ENCODE results near the gene EHBP1.

Gene EHBP1

DNA sequence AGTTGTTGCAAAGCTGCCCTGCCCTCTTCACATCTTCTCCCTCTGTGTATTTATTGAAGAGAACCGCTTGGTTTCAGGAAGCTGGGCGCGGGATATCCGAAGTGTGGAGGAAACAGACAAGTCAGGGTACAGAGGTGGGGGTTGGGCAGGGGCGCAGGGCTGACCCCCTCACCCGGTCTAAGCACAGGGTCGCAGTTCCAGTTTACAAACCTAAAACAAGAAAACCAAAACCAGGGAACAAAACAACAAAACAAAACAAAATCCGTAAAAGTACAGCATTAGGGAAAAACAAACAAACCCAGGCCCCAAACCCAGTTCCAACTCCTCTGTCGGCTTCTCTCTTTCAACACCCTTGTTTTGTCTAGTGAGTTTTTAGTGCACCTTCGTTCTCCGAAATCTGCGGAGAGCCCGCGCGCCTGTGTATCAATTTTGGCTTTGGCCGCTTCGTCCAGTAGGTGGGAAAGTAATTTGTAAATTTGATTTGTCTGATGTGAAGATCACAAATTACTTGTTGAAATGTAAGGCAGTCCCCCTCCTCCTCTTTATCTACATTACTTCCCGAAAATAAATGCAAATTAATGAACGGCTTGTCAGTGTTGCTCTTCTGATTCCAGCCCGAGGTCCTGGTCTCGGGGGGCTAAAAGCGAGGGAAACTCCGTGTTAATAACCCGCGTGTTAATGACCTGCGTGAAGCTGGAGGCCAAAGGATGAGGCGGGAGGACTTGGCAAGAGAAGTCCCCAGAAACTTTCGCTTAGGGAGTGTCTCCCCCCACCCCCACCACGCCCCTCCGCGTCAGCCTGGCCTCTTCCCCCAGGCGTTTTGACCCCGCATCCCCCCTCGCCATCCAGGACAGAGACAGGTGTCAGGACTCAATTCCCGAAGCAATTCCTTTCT lies 352.0 kb downstream of the EHBP1 start:
- Histone ChIP-seq H4K20me1 (ENCODE audit: insufficient read depth, low read length, poor library complexity, severe bottlenecking) (no peaks in the 10 kb centered on the region), H3K9me2 (replicated peaks; ENCODE audit: low read depth, low read length) (no peaks in the 10 kb centered on the region), H3K9me3 (ENCODE audit: insufficient read depth, low read depth, low read length) (no peaks in the 10 kb centered on the region), H3K4me2 (ENCODE audit: low read depth, low read length, poor library complexity, severe bottlenecking) (no peak overlapping the region), H3K79me2 (ENCODE audit: insufficient read depth, low read length) (no peaks in the 10 kb centered on the region; the same call in 1 of the 2 replicates), H3K9ac (ENCODE audit: low read depth, low read length, poor library complexity, severe bottlenecking) (no peak overlapping the region), H3K36me3 (ENCODE audit: insufficient read depth, low read length) (no peaks in the 10 kb centered on the region; the same call in 1 of the 2 replicates), H3K4me3 (ENCODE audit: low read length, poor library complexity, severe bottlenecking) (no peak overlapping the region), H3F3A (ENCODE audit: low read depth) (no peaks in the 10 kb centered on the region), H3K27me3 (ENCODE audit: insufficient read depth, low read length, poor library complexity, severe bottlenecking) (no peaks in the 10 kb centered on the region), H3K4me1 (ENCODE audit: insufficient read depth, low read length, poor library complexity, severe bottlenecking) (no peaks in the 10 kb centered on the region), H2AFZ (ENCODE audit: low read length) (no peak overlapping the region)
- no peak for TF ChIP-seq EZH2phosphoT487 (IDR thresholded peaks at IDR 0.05; ENCODE audit: borderline replicate concordance)
- TF ChIP-seq, protein P1, sequence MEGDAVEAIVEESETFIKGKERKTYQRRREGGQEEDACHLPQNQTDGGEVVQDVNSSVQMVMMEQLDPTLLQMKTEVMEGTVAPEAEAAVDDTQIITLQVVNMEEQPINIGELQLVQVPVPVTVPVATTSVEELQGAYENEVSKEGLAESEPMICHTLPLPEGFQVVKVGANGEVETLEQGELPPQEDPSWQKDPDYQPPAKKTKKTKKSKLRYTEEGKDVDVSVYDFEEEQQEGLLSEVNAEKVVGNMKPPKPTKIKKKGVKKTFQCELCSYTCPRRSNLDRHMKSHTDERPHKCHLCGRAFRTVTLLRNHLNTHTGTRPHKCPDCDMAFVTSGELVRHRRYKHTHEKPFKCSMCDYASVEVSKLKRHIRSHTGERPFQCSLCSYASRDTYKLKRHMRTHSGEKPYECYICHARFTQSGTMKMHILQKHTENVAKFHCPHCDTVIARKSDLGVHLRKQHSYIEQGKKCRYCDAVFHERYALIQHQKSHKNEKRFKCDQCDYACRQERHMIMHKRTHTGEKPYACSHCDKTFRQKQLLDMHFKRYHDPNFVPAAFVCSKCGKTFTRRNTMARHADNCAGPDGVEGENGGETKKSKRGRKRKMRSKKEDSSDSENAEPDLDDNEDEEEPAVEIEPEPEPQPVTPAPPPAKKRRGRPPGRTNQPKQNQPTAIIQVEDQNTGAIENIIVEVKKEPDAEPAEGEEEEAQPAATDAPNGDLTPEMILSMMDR (conservative IDR thresholded peaks at IDR 0.05; ENCODE audit: low read length): no peak

DNA sequence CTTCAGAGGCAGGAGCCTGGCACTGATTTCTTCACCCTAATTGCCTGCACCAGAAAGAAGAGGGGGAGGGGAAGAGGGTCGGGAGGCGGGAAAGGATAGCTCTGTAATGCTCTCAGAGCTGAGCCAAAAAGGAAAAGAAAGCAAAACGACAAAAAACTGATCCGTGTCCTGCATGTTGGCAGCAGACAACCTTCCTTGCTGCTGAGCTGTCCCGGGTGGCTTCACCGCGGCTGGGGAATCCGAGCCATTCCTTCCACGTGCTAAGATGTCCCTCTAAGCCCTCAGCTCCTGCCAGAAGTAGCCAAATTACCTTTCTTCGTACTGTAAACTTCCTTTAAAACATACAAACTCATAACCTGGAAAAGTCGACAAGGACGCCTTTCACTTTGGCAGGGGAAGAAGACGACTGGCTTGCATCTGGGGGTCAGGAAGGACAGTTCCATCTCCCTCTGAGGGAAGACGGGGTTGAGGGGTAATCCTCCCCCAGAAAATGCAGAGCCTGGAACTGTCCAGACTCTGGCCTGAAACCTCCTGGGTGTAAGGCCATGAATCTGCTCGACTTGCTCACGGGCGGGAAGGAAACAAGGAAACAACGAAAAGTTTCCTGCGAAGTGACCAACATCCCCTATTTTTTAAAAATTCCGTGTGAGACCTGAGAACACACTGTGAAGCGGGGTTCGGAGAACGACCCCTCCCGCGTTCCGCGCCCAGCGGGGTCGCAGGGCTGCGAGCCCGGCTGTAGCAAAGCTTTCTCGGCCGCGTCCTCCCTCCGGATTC lies 352.8 kb downstream of the EHBP1 start:
- Histone ChIP-seq H3K4me3 (ENCODE audit: low read length, poor library complexity, severe bottlenecking) (no peak overlapping the region), H3K36me3 (ENCODE audit: insufficient read depth, low read length) (no peaks in the 10 kb centered on the region; the same call in 1 of the 2 replicates), H3K79me2 (ENCODE audit: insufficient read depth, low read length) (no peaks in the 10 kb centered on the region), H3K27me3 (ENCODE audit: insufficient read depth, low read length, poor library complexity, severe bottlenecking) (no peaks in the 10 kb centered on the region), H2AFZ (ENCODE audit: low read length) (no peak overlapping the region), H3K4me2 (ENCODE audit: low read depth, low read length, poor library complexity, severe bottlenecking) (no peak overlapping the region), H3K9me3 (ENCODE audit: insufficient read depth, low read depth, low read length) (no peaks in the 10 kb centered on the region), H3K4me1 (ENCODE audit: insufficient read depth, low read length, poor library complexity, severe bottlenecking) (no peaks in the 10 kb centered on the region), H3K9ac (ENCODE audit: low read depth, low read length, poor library complexity, severe bottlenecking) (no peak overlapping the region), H3F3A (ENCODE audit: low read depth) (no peaks in the 10 kb centered on the region), H4K20me1 (ENCODE audit: insufficient read depth, low read length, poor library complexity, severe bottlenecking) (no peaks in the 10 kb centered on the region), H3K9me2 (replicated peaks; ENCODE audit: low read depth, low read length) (no peaks in the 10 kb centered on the region)
- no peak for TF ChIP-seq EZH2phosphoT487 (IDR thresholded peaks at IDR 0.05; ENCODE audit: borderline replicate concordance)
- TF ChIP-seq, protein P1 (conservative IDR thresholded peaks at IDR 0.05; ENCODE audit: low read length): no peak

DNA sequence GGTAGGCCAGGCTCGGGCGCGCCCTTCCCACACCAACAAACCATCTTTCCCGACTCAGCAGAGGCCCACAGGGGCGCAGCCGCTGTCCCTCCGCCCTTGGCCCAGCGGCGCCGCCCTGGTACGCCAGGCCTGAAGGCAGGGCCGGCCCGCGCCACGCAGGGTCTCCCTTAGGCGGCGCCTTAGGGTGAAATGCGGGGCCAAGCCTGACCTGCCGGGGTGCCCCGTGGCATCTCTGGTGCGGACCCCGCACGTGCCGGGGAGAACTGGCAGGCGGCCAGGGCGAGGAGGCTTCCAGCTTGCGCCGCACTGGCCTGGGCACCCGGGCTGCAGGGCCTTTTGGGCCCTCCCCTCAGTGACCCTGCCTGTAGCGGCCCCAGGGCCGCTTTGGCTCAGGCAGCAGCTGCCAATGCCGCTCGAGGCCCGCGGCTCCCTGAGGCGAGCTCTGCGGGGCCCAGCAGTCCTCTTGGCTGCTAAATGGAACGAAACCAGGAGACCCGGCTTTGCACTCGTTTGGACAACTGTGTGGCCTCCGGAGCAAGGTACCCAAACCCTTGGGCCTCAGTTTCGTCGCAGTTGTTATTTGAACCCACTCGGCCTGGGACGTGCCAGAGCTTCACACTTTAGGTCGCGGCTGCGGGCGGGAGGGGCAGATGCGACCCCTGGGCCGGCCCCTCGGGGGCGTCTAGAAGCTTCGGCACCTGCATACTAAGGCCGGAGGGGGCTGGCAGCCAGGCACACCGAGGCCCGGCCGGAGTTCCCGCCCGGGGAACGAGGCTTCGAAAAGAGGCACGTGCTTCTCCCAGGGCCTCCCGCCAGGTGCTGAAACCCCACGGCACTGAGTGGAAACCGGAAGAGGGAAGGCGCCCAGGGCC lies 353.6 kb downstream of the EHBP1 start:
- H3K4me1 ChIP-seq (ENCODE audit: insufficient read depth, low read length, poor library complexity, severe bottlenecking): no peaks in the 10 kb centered on the region
- H3K4me2 ChIP-seq (ENCODE audit: low read depth, low read length, poor library complexity, severe bottlenecking): no peak overlapping the region
- no peaks in the 10 kb centered on the region for H3K9me3 ChIP-seq (ENCODE audit: insufficient read depth, low read depth, low read length)
- no peak for TF ChIP-seq EZH2phosphoT487 (IDR thresholded peaks at IDR 0.05; ENCODE audit: borderline replicate concordance)
- TF ChIP-seq, protein P1 (conservative IDR thresholded peaks at IDR 0.05; ENCODE audit: low read length): no peak
- no peak overlapping the region for H3K4me3 ChIP-seq (ENCODE audit: low read length, poor library complexity, severe bottlenecking)
- H3K36me3 ChIP-seq (ENCODE audit: insufficient read depth, low read length): no peaks in the 10 kb centered on the region; the same call in 1 of the 2 replicates
- H3F3A ChIP-seq (ENCODE audit: low read depth): no peaks in the 10 kb centered on the region
- no peaks in the 10 kb centered on the region for H3K9me2 ChIP-seq (replicated peaks; ENCODE audit: low read depth, low read length)
- H3K9ac ChIP-seq (ENCODE audit: low read depth, low read length, poor library complexity, severe bottlenecking): no peak overlapping the region
- no peaks in the 10 kb centered on the region for H3K79me2 ChIP-seq (ENCODE audit: insufficient read depth, low read length)
- no peaks in the 10 kb centered on the region for H3K27me3 ChIP-seq (ENCODE audit: insufficient read depth, low read length, poor library complexity, severe bottlenecking)
- no peak overlapping the region for H2AFZ ChIP-seq (ENCODE audit: low read length)
- no peaks in the 10 kb centered on the region for H4K20me1 ChIP-seq (ENCODE audit: insufficient read depth, low read length, poor library complexity, severe bottlenecking)
